Measurements from ENCODE around the gene ANO7. TPM values are rescaled to one million over a fixed set of nuclear protein-coding genes. Genes with fewer than 3 reads are reported as not detected.

ANO7 gene
- polyA plus RNA-seq, 1 of the 3 experiments (the other 2 are of a cell fraction), result 0.81 TPM

DNA sequence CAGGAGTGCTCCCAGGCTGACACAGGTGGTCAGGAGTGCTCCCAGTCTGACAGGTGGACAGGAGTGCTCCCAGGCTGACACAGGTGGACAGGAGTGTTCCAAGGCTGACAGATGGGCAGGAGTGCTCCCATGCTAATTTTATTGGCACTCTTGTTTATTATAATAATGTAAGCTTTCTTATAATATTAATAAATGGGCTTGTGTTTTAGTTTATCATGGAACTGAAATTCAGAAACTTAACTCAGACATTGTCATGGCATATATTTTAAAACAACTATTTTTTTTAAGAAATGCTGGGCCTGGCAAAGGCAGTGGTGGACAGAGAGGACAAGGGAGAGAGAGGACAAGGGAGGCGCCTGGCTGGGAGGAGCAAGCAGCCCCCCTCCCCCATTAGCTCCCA, 18.7 kb downstream of the ANO7 start:
- Histone ChIP-seq H3K9ac (no peak overlapping the region), H3K27me3 (ENCODE audit: insufficient read depth) (no peaks in the 10 kb centered on the region), H3K9me2 (no peaks in the 10 kb centered on the region), H3F3A (replicated peaks; ENCODE audit: insufficient read depth) (no peaks in the 10 kb centered on the region), H2AFZ (ENCODE audit: low read depth) (no peak overlapping the region), H3K79me2 (ENCODE audit: insufficient read depth) (no peaks in the 10 kb centered on the region), H3K36me3 (replicated peaks in 1 of 2; ENCODE audit: control insufficient read depth in 1 of 2, insufficient read depth in 2 of 2, low read length in 1 of 2) (no peaks in the 10 kb centered on the region), H3K4me1 (ENCODE audit: control insufficient read depth in 1 of 2, insufficient read depth in 2 of 2, low read depth in 1 of 2, low read length in 1 of 2) (peaks cover 0 to 10% of the 10 kb centered on the region in 2 experiments; a peak in 1 of 4 replicates), H3K27ac (ENCODE audit: low read depth in 2 of 2, low read length in 1 of 2) (no peak overlapping the region), H3K4me2 (no peak overlapping the region), H4K20me1 (ENCODE audit: insufficient read depth) (no peaks in the 10 kb centered on the region), H3K9me3 (no peaks in the 10 kb centered on the region), H3K4me3 (ENCODE audit: low read depth in 2 of 2, low read length in 1 of 2) (no peak overlapping the region)
- TF ChIP-seq FOXJ3 (CRISPR knock-in tag; IDR thresholded peaks at IDR 0.05) (no peak), EP300 (IDR thresholded peaks at IDR 0.05; ENCODE audit: borderline replicate concordance in 1 of 2, low read depth in 1 of 2, low read length in 1 of 2) (no peak), RXRA (IDR thresholded peaks at IDR 0.05; ENCODE audit: borderline replicate concordance, low read depth) (no peak)
- TF ChIP-seq, protein P1, sequence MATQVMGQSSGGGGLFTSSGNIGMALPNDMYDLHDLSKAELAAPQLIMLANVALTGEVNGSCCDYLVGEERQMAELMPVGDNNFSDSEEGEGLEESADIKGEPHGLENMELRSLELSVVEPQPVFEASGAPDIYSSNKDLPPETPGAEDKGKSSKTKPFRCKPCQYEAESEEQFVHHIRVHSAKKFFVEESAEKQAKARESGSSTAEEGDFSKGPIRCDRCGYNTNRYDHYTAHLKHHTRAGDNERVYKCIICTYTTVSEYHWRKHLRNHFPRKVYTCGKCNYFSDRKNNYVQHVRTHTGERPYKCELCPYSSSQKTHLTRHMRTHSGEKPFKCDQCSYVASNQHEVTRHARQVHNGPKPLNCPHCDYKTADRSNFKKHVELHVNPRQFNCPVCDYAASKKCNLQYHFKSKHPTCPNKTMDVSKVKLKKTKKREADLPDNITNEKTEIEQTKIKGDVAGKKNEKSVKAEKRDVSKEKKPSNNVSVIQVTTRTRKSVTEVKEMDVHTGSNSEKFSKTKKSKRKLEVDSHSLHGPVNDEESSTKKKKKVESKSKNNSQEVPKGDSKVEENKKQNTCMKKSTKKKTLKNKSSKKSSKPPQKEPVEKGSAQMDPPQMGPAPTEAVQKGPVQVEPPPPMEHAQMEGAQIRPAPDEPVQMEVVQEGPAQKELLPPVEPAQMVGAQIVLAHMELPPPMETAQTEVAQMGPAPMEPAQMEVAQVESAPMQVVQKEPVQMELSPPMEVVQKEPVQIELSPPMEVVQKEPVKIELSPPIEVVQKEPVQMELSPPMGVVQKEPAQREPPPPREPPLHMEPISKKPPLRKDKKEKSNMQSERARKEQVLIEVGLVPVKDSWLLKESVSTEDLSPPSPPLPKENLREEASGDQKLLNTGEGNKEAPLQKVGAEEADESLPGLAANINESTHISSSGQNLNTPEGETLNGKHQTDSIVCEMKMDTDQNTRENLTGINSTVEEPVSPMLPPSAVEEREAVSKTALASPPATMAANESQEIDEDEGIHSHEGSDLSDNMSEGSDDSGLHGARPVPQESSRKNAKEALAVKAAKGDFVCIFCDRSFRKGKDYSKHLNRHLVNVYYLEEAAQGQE (IDR thresholded peaks at IDR 0.05; ENCODE audit: low read depth, low read length), result no peak
- ChIA-PET POLR2A (no interaction called here), CTCF (interaction anchor here (1.0 kb wide), 1 partner anchor 12 kb away, joined by 3 read pairs; no protein-coding TSS in a partner anchor)
- 74% methylated on average over 1 of the region's 1 CpG for WGBS (ENCODE audit: low lambda C conversion rate)
- DNase-seq, result no peak

DNA sequence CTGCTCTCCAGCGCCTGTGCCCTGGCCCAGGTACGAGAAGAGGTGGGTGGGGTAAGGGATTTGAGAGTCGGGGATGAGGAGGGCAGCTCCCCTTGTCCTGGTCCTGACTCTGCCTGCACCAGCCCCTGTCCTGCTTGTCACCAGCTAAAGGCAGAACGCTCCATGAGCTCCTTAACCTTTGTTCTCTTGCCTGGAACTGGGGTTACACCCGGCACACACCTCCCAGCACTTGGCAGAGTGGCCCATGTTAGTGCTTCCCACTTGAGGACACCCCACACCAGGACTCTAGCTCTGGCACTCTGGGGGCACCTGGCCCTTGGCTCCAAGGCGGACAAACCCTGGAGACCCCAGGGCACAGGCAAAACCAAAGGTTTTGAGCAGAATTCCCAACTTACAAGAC, 19.2 kb downstream of the ANO7 start:
- Histone ChIP-seq H3K9me2 (no peaks in the 10 kb centered on the region), H3K9ac (no peak overlapping the region), H3K4me1 (ENCODE audit: control insufficient read depth in 1 of 2, insufficient read depth in 2 of 2, low read depth in 1 of 2, low read length in 1 of 2) (peaks cover 0 to 10% of the 10 kb centered on the region in 2 experiments; a peak in 1 of 4 replicates), H3K27me3 (ENCODE audit: insufficient read depth) (no peaks in the 10 kb centered on the region), H3K36me3 (replicated peaks in 1 of 2; ENCODE audit: control insufficient read depth in 1 of 2, insufficient read depth in 2 of 2, low read length in 1 of 2) (no peaks in the 10 kb centered on the region), H3K27ac (ENCODE audit: low read depth in 2 of 2, low read length in 1 of 2) (no peak overlapping the region; a peak in 1 of 4 replicates), H3K4me3 (ENCODE audit: low read depth in 2 of 2, low read length in 1 of 2) (no peak overlapping the region), H3K4me2 (no peak overlapping the region), H2AFZ (ENCODE audit: low read depth) (no peak overlapping the region), H3F3A (replicated peaks; ENCODE audit: insufficient read depth) (no peaks in the 10 kb centered on the region), H3K9me3 (no peaks in the 10 kb centered on the region), H4K20me1 (ENCODE audit: insufficient read depth) (no peaks in the 10 kb centered on the region), H3K79me2 (ENCODE audit: insufficient read depth) (no peaks in the 10 kb centered on the region)
- WGBS (ENCODE audit: low lambda C conversion rate), result 62% methylated on average over 4 of the region's 6 CpGs
- ChIA-PET POLR2A (no interaction called here), CTCF (interaction anchor here (1.0 kb wide), 1 partner anchor 11 kb away, joined by 3 read pairs; no protein-coding TSS in a partner anchor)
- DNase-seq, result no peak
- TF ChIP-seq, protein P2, sequence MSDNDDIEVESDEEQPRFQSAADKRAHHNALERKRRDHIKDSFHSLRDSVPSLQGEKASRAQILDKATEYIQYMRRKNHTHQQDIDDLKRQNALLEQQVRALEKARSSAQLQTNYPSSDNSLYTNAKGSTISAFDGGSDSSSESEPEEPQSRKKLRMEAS (IDR thresholded peaks at IDR 0.05; ENCODE audit: low read depth), result no peak
- TF ChIP-seq, protein P3, sequence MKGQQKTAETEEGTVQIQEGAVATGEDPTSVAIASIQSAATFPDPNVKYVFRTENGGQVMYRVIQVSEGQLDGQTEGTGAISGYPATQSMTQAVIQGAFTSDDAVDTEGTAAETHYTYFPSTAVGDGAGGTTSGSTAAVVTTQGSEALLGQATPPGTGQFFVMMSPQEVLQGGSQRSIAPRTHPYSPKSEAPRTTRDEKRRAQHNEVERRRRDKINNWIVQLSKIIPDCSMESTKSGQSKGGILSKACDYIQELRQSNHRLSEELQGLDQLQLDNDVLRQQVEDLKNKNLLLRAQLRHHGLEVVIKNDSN (IDR thresholded peaks at IDR 0.05; ENCODE audit: borderline replicate concordance, low read depth), result no peak
- TF ChIP-seq JUND (IDR thresholded peaks at IDR 0.05), result no peak
- TF ChIP-seq, protein P4, sequence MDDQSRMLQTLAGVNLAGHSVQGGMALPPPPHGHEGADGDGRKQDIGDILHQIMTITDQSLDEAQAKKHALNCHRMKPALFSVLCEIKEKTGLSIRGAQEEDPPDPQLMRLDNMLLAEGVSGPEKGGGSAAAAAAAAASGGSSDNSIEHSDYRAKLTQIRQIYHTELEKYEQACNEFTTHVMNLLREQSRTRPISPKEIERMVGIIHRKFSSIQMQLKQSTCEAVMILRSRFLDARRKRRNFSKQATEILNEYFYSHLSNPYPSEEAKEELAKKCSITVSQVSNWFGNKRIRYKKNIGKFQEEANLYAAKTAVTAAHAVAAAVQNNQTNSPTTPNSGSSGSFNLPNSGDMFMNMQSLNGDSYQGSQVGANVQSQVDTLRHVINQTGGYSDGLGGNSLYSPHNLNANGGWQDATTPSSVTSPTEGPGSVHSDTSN (IDR thresholded peaks at IDR 0.05), result no peak
- TF ChIP-seq FOXJ3 (CRISPR knock-in tag; IDR thresholded peaks at IDR 0.05), result no peak
- no peak for TF ChIP-seq FOSL2 (IDR thresholded peaks at IDR 0.05; ENCODE audit: borderline replicate concordance, low read depth)
- TF ChIP-seq, protein P5, sequence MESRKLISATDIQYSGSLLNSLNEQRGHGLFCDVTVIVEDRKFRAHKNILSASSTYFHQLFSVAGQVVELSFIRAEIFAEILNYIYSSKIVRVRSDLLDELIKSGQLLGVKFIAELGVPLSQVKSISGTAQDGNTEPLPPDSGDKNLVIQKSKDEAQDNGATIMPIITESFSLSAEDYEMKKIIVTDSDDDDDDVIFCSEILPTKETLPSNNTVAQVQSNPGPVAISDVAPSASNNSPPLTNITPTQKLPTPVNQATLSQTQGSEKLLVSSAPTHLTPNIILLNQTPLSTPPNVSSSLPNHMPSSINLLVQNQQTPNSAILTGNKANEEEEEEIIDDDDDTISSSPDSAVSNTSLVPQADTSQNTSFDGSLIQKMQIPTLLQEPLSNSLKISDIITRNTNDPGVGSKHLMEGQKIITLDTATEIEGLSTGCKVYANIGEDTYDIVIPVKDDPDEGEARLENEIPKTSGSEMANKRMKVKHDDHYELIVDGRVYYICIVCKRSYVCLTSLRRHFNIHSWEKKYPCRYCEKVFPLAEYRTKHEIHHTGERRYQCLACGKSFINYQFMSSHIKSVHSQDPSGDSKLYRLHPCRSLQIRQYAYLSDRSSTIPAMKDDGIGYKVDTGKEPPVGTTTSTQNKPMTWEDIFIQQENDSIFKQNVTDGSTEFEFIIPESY (IDR thresholded peaks at IDR 0.05; ENCODE audit: borderline replicate concordance, low read depth), result no peak
- no peak for TF ChIP-seq RAD21 (IDR thresholded peaks at IDR 0.05; ENCODE audit: low read length)
- no peak for TF ChIP-seq MEF2A (IDR thresholded peaks at IDR 0.05; ENCODE audit: borderline replicate concordance, low read depth)
- TF ChIP-seq POLR2AphosphoS5 (IDR thresholded peaks at IDR 0.05; ENCODE audit: low read depth, low read length), result no peak
- TF ChIP-seq NFIC (IDR thresholded peaks at IDR 0.05; ENCODE audit: borderline replicate concordance), result no peak
- TF ChIP-seq YY1 (IDR thresholded peaks at IDR 0.05; ENCODE audit: low read depth), result no peak
- TF ChIP-seq, protein P1 (IDR thresholded peaks at IDR 0.05; ENCODE audit: low read depth, low read length), result no peak
- TF ChIP-seq NRF1 (IDR thresholded peaks at IDR 0.05; ENCODE audit: low read depth, low read length), result no peak

All from SK-N-SH (cell line).